ENCODE data around the gene PARD6A. TPM values are rescaled to one million over a fixed set of nuclear protein-coding genes. Genes with fewer than 3 reads are reported as not detected.
A peak's percentile ranks its signal among the peaks of the same experiment; 100 is the strongest.

Gene PARD6A
- total RNA-seq, 4 donors from 2014 or later = 1.1 to 2.3 (median 2.1) TPM

- TF ChIP-seq POLR2A (IDR thresholded peaks at IDR 0.05) (no peak), CTCF (IDR thresholded peaks at IDR 0.05) (no peak)
- no peak for DNase-seq
- intact Hi-C loops (cut with DNase I) = no loop called here
- Histone ChIP-seq H3K27me3 (no peaks in the 10 kb centered on the region), H3K36me3 (peaks cover 0 to 13% (median 0%) of the 10 kb centered on the region in 3 donors), H3K9me3 (no peaks in the 10 kb centered on the region), H3K4me1 (peaks cover 4 to 43% (median 6%) of the 10 kb centered on the region in 3 donors), H3K4me3 (no peak overlapping the region), H3K27ac (peak overlapping the region in 2 of 4 donors; percentile 38 to 55)
- WGBS, 2 donors = 57 to 67% methylated on average over 2 of the region's 2 CpGs
Observed at GRCh38 chr16:67708368-67708771, 47.6 kb downstream of the PARD6A start.

GRCh38 chr16:67709050-67709449, 48.3 kb downstream of the PARD6A start:
- DNase-seq = no peak
- H3K27me3 ChIP-seq = no peaks in the 10 kb centered on the region
- H3K9me3 ChIP-seq = no peaks in the 10 kb centered on the region
- H3K4me3 ChIP-seq = no peak overlapping the region
- peaks cover 4 to 43% (median 6%) of the 10 kb centered on the region in 3 donors for H3K4me1 ChIP-seq
- H3K36me3 ChIP-seq = peaks cover 0 to 18% (median 0%) of the 10 kb centered on the region in 3 donors
- H3K27ac ChIP-seq = peak overlapping the region in 2 of 4 donors; percentile 5 to 55
- intact Hi-C loops (cut with DNase I) = no loop called here
- WGBS, 2 donors = 86% methylated on average over 1 of the region's 1 CpG; no CpG with 5 or more reads in 1 of the 2 donors
- TF ChIP-seq POLR2A (IDR thresholded peaks at IDR 0.05) = no peak
- TF ChIP-seq CTCF (IDR thresholded peaks at IDR 0.05) = no peak

GRCh38 chr16:67710607-67711006, 49.8 kb downstream of the PARD6A start:
- H3K27ac ChIP-seq = no peak overlapping the region
- H3K4me1 ChIP-seq = peaks cover 0 to 40% (median 6%) of the 10 kb centered on the region in 3 donors
- WGBS, 2 donors = 80 to 88% methylated on average over 5 to 6 of the region's 6 CpGs
- no peak for TF ChIP-seq CTCF (IDR thresholded peaks at IDR 0.05)
- H3K4me3 ChIP-seq = no peak overlapping the region
- intact Hi-C loops (cut with DNase I) = no loop called here
- no peak for DNase-seq
- peaks cover 0 to 18% (median 0%) of the 10 kb centered on the region in 3 donors for H3K36me3 ChIP-seq
- H3K9me3 ChIP-seq = no peaks in the 10 kb centered on the region
- no peaks in the 10 kb centered on the region for H3K27me3 ChIP-seq

Other genes starting within 250 kb of the PARD6A start
- gene ZDHHC1, start 244.5 kb upstream of the PARD6A start, total RNA-seq = 10 to 100 TPM in 1 of 4 donors, 1 to 10 TPM in 3; 2.5 to 11.1 (median 3.8) TPM
- 10 to 100 TPM in 1 of 4 donors, 1 to 10 TPM in 3; 2.1 to 13.0 (median 6.7) TPM for gene HSD11B2, start 229.8 kb upstream of the PARD6A start, total RNA-seq
- gene ATP6V0D1, start 179.8 kb upstream of the PARD6A start, total RNA-seq = 100 to 1,000 TPM in 3 of 4 donors, 10 to 100 TPM in 1; 99.4 to 158 (median 131) TPM
- not detected for gene AGRP, start 177.4 kb upstream of the PARD6A start, total RNA-seq
- 10 to 100 TPM in 3 of 4 donors, 1 to 10 TPM in 1; 6.6 to 24.0 (median 15.6) TPM for gene RIPOR1, start 132.1 kb upstream of the PARD6A start, total RNA-seq
- 10 to 100 TPM; 29.9 to 35.5 (median 33.5) TPM for gene CTCF, start 98.4 kb upstream of the PARD6A start, total RNA-seq
- 1 to 10 TPM in 2 of 4 donors, under 1 TPM in 2; 0.64 to 3.1 (median 1.6) TPM for gene CARMIL2, start 15.8 kb upstream of the PARD6A start, total RNA-seq
- gene ACD, start 700 bp upstream of the PARD6A start, total RNA-seq = 10 to 100 TPM in 2 of 4 donors, 1 to 10 TPM in 2; 5.7 to 18.7 (median 8.8) TPM
- 10 to 100 TPM in 3 of 4 donors, 1 to 10 TPM in 1; 6.1 to 12.9 (median 12.2) TPM for gene ENKD1, start 5.8 kb downstream of the PARD6A start, total RNA-seq
- 1 to 10 TPM in 3 of 4 donors, not detected in 1; 1.1 to 3.1 (median 2.4) TPM for gene C16orf86, start 5.9 kb downstream of the PARD6A start, total RNA-seq
- 10 to 100 TPM; 26.1 to 63.3 (median 37.3) TPM for gene GFOD2, start 58.4 kb downstream of the PARD6A start, total RNA-seq
- 10 to 100 TPM in 2 of 4 donors, 1 to 10 TPM in 2; 6.4 to 12.9 (median 10.8) TPM for gene RANBP10, start 145.6 kb downstream of the PARD6A start, total RNA-seq
- under 1 TPM; 0.15 to 0.97 (median 0.72) TPM for gene TSNAXIP1, start 145.9 kb downstream of the PARD6A start, total RNA-seq
- gene THAP11, start 181.4 kb downstream of the PARD6A start, total RNA-seq = 10 to 100 TPM; 35.8 to 48.8 (median 42.1) TPM
- gene NUTF2, start 186.0 kb downstream of the PARD6A start, total RNA-seq = 10 to 100 TPM; 41.4 to 85.1 (median 63.7) TPM
- gene CENPT, start 186.7 kb downstream of the PARD6A start, total RNA-seq = 10 to 100 TPM; 12.3 to 42.7 (median 19.6) TPM
- gene EDC4, start 212.1 kb downstream of the PARD6A start, total RNA-seq = 10 to 100 TPM; 26.5 to 46.9 (median 37.0) TPM
- under 1 TPM in 2 of 4 donors, not detected in 2; 0.57 to 0.99 TPM for gene NRN1L, start 223.9 kb downstream of the PARD6A start, total RNA-seq
- 10 to 100 TPM in 3 of 4 donors, 1 to 10 TPM in 1; 8.5 to 18.3 (median 13.8) TPM for gene PSKH1, start 232.3 kb downstream of the PARD6A start, total RNA-seq